Gastroesophageal sphincter (tissue), 4 donors: ENCODE data around the gene CFAP92. TPM values are rescaled to one million over a fixed set of nuclear protein-coding genes. Genes with fewer than 3 reads are reported as not detected.

Source experiments
- ATAC-seq: fragments of 150-250 bp; one replicate; pipeline ENCODE4 v1.9.1; 2016; ENCODE audit warnings: mild to moderate bottlenecking, moderate library complexity
- H3K27ac ChIP-seq, 4 donors: fragments of 200-600 bp; sonication (generic) in 3 of 4; 1 replicate in 3 of 4; 2 replicates in 1 of 4; pipeline ENCODE4 v1.5.1; 2016 to 2019
- H3K27me3 ChIP-seq: fragments of 200-600 bp; sonication (generic); one replicate; pipeline ENCODE4 v1.5.1; 2019
- H3K36me3 ChIP-seq, 2 donors: fragments of 200-600 bp; sonication (generic); one replicate each; pipeline ENCODE4 v1.5.1; 2019; ENCODE audit warnings: control low read depth in 1 of 2
- H3K4me1 ChIP-seq, 3 donors: fragments of 200-600 bp; sonication (generic); 1 replicate in 2 of 3; 2 replicates in 1 of 3; pipeline ENCODE4 v1.5.1; 2016 to 2019; ENCODE audit warnings: control low read depth in 2 of 3
- H3K4me3 ChIP-seq, 2 donors: fragments of 200-600 bp; sonication (generic); one replicate each; pipeline ENCODE4 v1.5.1; 2019; ENCODE audit warnings: mild to moderate bottlenecking in 1 of 2, moderate library complexity in 1 of 2
- H3K9me3 ChIP-seq, 3 donors: fragments of 200-600 bp; sonication (generic); one replicate each; pipeline ENCODE4 v1.5.1; 2017 to 2019; ENCODE audit warnings: control low read depth in 2 of 3
- EP300 ChIP-seq: sonication (generic); formaldehyde crosslinking; IDR thresholded peaks from one replicate; pipeline ENCODE4 v1.6.1; 2017; ENCODE audit warnings: antibody characterized with exemption, mild to moderate bottlenecking
- POLR2A ChIP-seq, 2 donors: fragments of 450-650 bp; IDR thresholded peaks; one replicate each; pipeline ENCODE4 v1.6.1; 2017; ENCODE audit warnings: antibody characterized with exemption in 2 of 2, mild to moderate bottlenecking in 2 of 2, moderate library complexity in 1 of 2
- POLR2AphosphoS5 ChIP-seq: sonication (generic); formaldehyde crosslinking; IDR thresholded peaks from one replicate; pipeline ENCODE4 v1.6.1; 2017; ENCODE audit warnings: antibody characterized with exemption
- WGBS, 2 donors: methylation state at CpG; one replicate each; pipeline ENCODE4 v1.1.5; 2018; ENCODE audit warnings: low coverage in 1 of 2; 5-methylcytosine and 5-hydroxymethylcytosine counted together
- total RNA-seq, 4 donors: library from RNA; depleted of rRNA; stranded (reverse); fragments of >200 nt; gene quantifications; one replicate each; pipeline ENCODE4 v1.1.0, GENCODE V29; 2016
- TF ChIP-seq, protein P1 (sequence below), 4 experiments: fragments of 200-600 bp in 2 of 4; fragments of 450-650 bp in 2 of 4; sonication (generic) in 1 of 4; IDR thresholded peaks; one replicate each; pipeline ENCODE4 v1.5.1; 2017 to 2019; ENCODE audit warnings: antibody characterized with exemption in 4 of 4, mild to moderate bottlenecking in 2 of 4, moderate library complexity in 2 of 4

Gene CFAP92
- total RNA-seq, 4 donors from 2014 or later: 0.96 to 3.3 (median 2.3) TPM

DNA sequence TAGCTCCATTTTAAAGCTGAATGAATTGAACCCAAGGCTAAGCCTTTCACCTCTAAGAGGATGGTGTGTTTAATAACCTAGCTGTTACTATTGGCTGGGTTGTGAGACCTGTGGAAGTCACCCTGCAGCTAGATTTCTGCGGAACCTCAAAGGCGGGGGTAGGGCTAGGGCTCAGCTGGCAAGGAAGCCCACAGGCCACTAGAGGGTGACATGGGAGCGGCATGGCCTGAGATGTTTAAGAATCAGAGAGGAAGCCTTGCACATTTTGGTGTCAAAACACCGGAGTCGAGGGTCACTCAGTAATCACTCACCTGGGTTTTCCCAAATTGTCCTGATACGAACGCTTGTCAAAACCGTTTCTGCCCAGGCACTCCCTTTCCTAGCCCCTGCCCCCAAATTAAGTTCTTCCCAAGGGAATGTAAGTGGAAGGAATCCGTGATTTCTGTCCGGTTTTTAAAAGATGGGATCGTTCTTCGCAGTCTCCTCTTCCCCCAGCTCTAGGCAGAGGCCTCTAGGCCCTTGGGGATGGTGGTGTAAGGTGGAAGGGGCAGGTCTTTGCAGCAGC is 118.2 kb downstream of the CFAP92 start:
- no peak overlapping the region for H3K4me3 ChIP-seq
- no peaks in the 10 kb centered on the region for H3K9me3 ChIP-seq
- 0 to 44% methylated on average over 2 to 12 of the region's 12 CpGs for whole genome bisulfite sequencing, 2 donors
- no peak for ATAC-seq
- H3K27me3 ChIP-seq: no peaks in the 10 kb centered on the region
- TF ChIP-seq POLR2A (IDR thresholded peaks at IDR 0.05): no peak
- no peak for TF ChIP-seq EP300
- no peak for TF ChIP-seq POLR2AphosphoS5
- TF ChIP-seq, protein P1, sequence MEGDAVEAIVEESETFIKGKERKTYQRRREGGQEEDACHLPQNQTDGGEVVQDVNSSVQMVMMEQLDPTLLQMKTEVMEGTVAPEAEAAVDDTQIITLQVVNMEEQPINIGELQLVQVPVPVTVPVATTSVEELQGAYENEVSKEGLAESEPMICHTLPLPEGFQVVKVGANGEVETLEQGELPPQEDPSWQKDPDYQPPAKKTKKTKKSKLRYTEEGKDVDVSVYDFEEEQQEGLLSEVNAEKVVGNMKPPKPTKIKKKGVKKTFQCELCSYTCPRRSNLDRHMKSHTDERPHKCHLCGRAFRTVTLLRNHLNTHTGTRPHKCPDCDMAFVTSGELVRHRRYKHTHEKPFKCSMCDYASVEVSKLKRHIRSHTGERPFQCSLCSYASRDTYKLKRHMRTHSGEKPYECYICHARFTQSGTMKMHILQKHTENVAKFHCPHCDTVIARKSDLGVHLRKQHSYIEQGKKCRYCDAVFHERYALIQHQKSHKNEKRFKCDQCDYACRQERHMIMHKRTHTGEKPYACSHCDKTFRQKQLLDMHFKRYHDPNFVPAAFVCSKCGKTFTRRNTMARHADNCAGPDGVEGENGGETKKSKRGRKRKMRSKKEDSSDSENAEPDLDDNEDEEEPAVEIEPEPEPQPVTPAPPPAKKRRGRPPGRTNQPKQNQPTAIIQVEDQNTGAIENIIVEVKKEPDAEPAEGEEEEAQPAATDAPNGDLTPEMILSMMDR (IDR thresholded peaks at IDR 0.05): peak in 1 of 4 experiments; percentile 42
- H3K4me1 ChIP-seq: peaks cover 0 to 22% (median 13%) of the 10 kb centered on the region in 3 donors
- no peak overlapping the region for H3K27ac ChIP-seq
- no peaks in the 10 kb centered on the region for H3K36me3 ChIP-seq

DNA sequence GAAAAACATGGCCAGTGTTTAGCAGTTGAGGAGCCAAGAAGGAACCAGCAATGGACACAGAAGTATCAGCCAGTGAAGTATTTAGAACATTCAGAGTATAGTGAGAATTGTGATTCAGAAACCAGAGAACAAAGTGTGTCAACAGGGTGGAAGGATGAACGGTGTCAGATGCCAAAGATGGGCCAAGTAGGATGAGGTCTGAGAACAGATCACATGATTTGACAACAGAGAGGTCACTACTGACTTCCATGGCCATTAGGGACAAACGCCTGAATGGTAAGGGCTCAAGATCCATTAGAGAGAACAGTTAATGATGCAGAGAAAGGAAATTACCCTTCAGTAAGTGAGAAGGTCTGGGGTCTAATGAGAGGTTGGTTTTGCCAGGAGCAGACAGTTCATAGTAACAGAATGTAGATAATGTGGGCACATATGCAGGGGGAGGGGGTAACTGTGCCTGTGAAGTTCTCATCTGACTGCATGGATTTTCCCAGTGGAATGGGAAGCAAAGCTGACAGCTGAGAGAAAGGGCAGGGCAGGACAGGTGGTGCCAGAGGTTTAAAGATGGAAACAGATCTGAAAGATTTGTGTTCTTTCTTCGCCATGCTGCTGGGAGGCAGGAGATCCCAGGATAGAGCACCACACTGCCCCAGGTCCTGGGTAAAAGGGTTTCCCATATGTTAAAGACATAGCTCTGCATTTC is 119.2 kb downstream of the CFAP92 start:
- ATAC-seq: no peak
- H3K36me3 ChIP-seq: no peaks in the 10 kb centered on the region
- H3K27me3 ChIP-seq: no peaks in the 10 kb centered on the region
- WGBS, 2 donors: 54 to 83% methylated on average over 2 to 3 of the region's 3 CpGs
- no peaks in the 10 kb centered on the region for H3K9me3 ChIP-seq
- peaks cover 0 to 13% (median 6%) of the 10 kb centered on the region in 3 donors for H3K4me1 ChIP-seq
- H3K27ac ChIP-seq: no peak overlapping the region
- TF ChIP-seq EP300 (no peak), POLR2AphosphoS5 (no peak), POLR2A (IDR thresholded peaks at IDR 0.05) (no peak)
- TF ChIP-seq, protein P1 (IDR thresholded peaks at IDR 0.05): no peak
- H3K4me3 ChIP-seq: no peak overlapping the region

DNA sequence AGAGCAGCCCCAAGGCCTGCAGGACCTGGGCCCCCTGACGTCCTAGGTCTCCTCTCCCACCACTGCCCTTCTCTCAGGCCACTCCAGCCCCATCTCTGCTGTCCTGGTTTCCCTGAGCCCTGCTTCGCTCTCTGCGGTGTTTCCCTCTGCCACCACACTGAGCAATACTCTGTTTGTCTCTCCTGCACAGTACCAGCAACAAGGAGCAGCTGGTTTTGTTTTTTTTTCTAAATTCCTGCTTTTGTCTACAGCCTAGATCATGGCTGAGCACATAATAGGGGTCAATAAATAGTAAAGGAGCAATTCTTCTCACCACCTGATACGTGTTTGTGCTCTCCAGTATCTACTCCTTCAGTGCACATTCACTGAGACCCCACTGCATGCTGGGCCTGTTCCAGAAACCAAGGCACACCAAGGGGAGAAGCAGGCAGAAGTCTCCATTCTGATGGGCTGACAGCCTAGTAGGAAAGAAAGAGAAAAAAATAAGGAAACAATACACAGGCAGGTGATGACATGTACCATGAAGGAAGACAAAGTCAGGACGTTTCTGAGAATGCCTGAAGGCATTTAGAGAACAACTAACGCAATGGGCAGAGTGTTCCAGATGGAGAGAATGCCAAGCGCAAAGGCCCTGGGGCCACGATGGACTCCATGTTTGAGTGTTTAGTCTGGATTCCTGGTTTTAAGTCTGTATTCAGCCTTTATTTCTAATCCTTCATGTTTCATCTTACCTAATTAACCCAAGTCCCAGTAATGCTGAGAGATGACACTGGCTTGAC is 120.4 kb downstream of the CFAP92 start:
- Histone ChIP-seq H3K27ac (no peak overlapping the region), H3K4me3 (no peak overlapping the region), H3K27me3 (no peaks in the 10 kb centered on the region), H3K4me1 (peaks cover 0 to 10% (median 6%) of the 10 kb centered on the region in 3 donors), H3K36me3 (no peaks in the 10 kb centered on the region), H3K9me3 (no peaks in the 10 kb centered on the region)
- no peak for ATAC-seq
- WGBS, 2 donors: 51 to 66% methylated on average over 6 to 8 of the region's 8 CpGs
- TF ChIP-seq POLR2A (IDR thresholded peaks at IDR 0.05) (no peak), POLR2AphosphoS5 (no peak), EP300 (no peak)
- TF ChIP-seq, protein P1 (IDR thresholded peaks at IDR 0.05): no peak

DNA sequence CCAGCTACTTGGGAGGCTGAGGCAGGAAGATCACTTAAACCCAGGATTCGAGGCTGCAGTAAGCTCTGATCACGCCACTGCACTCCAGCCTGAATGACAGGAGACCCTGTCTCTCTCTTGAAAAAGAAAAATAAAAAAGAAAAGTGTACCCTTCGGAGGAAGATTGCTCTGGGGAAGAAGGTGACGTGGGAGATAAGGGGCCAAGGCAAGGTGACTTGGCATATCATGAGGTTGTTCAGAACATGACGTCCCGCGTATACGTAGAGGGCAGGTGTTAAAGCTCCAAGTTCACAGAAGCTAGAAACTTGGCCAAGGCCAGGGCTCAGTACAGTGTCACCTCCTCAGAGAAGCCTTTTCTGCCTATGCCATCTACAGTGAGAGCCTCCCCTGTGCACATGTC is 121.1 kb downstream of the CFAP92 start:
- TF ChIP-seq, protein P1 (IDR thresholded peaks at IDR 0.05): no peak
- WGBS, 2 donors: 81 to 95% methylated on average over 4 to 8 of the region's 8 CpGs

More for the DNA sequence above, 121.1 kb downstream of the CFAP92 start:
- Histone ChIP-seq H3K4me1 (peaks cover 0 to 3% (median under 1%) of the 10 kb centered on the region in 3 donors), H3K4me3 (no peak overlapping the region), H3K36me3 (no peaks in the 10 kb centered on the region), H3K27ac (no peak overlapping the region), H3K9me3 (no peaks in the 10 kb centered on the region), H3K27me3 (no peaks in the 10 kb centered on the region)
- ATAC-seq: no peak
